Activated CD4-positive, alpha-beta T cell treated with anti-CD3 and anti-CD28 coated beads, Interleukin-2, amount 50 U/mL, for 16 hours (primary cell): Measurements from ENCODE around the gene SDK1.
"Not testable (repeated sequence)": the region's sequence is repeated elsewhere in the genome, so short reads cannot be mapped to it uniquely, and the experiment has no call there.

ENCODE experiments used
- DNase-seq: peaks from one replicate; pipeline ENCODE4 v3.0.0-alpha.2; 2020

SDK1 gene

DNA sequence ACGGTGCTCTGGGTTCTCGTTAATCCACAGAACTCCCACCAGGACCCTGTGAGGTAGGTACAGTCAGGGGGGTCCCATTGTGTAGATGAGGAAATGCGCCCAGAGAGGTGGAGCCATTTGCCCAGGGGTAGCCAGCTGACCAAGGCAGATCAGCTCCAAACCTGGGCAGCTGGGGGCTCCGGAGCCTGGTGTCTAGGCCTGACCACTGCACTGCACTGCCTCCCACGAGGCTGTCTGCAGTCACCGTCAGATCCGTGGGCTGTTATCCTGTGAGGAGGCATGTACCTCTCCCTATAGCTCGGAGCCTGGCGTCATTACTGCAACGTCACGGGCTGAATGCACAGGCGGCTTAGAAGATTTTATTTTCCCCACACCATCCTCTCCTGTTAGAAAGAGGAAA lies 969.2 kb downstream of the SDK1 start:
- no peak for DNase-seq

- DNase-seq = no peak
Observed at GRCh38 chr7:4270941-4271715, 970.1 kb downstream of the SDK1 start.

GRCh38 chr7:4271716-4272015 lies 970.6 kb downstream of the SDK1 start:
- DNase-seq = no peak

GRCh38 chr7:4272141-4272540 lies 971.1 kb downstream of the SDK1 start:
- no peak for DNase-seq

DNA sequence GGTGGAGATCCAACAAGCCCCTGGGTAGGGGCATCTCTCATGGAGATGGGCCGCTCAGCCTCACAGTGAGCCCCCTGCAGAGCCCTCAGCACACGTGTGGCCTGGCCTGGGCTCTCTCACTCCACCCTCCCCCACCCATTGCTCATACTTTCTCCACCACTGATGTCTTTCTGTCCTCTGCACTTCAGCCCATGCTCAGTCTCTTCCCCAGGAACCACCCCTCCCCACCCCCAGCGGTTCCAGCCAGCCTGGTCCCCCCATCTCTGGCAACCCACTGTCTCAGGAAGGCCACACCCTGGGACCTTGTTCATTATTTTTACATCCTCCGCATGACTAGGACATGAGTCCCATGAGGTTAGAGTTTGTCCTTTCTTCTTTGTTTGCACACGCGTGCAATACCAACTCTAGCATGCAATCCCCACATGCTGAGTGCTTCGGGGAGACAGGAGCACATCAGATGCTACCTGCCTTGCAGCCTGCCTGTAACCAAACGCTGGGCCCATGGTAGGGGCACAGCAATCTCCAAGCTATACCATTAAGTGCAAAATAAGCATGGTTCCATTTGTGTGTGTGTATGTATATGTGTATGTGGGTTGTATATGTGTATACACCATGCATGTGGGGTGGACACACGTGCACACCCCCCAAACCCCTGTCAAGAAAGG lies 972.6 kb downstream of the SDK1 start:
- no peak for DNase-seq

DNA sequence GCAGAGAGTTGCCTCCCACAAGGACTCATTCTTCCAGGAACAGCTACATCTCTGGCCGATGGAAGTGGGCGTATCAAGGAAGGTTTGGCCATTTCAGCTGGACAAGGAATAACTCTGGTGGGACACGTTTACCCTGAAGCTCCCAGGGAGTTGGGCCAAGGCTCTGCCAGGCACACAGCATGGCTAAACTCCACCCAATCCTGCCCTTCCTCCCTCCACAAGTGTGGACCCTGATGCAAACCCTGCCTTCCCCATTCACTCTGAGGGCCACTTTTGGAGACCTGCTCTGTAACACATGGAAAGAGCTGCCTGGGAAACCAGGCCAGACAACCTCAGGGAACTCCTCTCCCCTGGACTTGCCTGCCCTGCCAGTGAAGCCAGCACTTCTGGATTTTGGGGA lies 973.2 kb downstream of the SDK1 start:
- no peak for DNase-seq

DNA sequence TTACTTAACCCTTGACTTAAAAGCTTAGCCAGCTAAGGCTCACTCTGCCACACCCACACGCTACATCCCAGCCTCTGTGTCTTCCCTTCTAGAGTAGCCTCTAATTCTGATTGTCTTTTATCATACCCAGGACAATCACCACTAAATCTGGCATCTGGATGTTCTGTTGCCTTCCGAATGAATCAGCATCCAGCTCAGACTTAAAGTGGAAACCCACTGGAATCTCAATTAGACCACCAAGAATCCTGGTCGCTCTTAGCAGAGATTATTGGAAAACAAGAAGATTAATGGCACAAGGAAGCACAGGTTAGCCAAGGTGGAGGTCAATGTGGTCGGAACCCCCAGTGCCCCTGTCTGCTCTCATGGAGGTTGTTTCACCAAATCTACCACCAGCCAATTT lies 976.9 kb downstream of the SDK1 start:
- DNase-seq = no peak

GRCh38 chr7:4279216-4279615 lies 978.2 kb downstream of the SDK1 start:
- no peak for DNase-seq

DNA sequence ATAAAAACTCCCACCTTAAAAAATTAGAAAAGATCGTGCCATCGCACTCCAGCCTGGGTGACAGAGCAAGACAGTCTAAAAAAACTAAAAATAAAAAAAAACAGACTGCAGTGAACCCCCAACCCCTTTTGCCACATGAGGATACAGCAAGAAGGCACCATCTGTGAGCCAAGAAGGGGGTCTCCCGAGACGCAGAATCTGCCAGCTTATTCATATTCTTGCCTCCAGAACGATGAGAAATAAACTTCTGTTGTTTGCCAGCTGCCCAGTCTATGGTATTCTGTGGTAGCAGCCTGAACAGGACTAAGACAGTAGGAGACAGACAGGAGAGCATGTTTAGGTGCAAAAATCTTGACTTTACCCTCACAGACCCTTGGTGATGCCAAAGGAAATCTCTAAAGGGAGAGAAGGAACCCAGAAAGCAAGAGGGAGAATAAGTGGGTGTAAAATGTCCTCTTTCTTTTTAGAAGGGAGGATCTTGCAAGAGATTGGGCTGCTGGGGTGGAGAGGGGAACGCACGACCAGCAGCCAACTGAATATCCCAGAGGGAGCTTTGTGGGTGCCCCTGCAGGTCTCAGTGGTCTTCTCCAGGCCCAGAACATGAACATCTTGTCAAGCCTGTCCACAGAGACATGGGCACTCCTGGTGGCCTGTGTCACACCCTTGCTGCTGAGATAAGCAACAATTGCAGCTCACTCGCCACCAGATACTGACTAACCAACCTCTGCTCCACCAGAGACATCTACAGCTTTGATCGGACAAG lies 980.4 kb downstream of the SDK1 start:
- no peak for DNase-seq

DNA sequence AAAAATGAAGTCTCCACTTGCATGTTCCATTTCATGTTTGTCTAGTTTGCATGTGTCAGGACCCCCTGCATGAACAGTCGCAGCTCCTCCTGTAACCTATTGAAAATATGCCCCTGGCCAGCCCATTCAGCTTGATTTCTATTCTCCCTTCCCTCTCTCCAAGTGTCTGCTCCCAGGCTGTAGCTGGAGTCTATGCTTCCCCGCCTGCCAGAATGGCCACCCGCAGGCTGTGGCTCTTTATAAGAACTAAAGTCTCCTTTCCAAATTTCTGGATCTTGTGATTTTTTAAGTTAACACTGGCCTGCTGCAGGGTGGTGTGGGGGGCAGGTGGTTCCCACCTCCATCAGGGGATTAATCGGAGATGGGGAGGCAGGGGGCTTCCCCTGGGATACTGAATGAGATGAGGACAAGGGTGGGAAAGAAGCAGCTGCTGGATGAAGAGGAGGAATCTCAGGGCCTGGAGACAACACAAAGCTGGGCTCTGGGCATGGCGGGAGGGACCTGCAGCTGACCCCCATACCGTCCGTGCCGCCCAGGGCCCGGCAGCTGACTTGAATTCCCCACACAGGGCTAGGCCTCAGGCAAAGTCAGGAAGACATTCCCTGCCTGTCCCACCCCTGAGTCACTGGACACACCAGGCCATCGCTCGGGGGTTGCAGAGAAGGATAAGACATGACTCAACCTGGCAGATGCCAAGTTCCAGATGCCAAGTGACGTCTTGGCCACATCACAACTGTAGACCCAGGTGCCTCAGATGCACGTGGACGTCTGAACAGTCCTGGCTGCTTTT lies 981.6 kb downstream of the SDK1 start:
- DNase-seq = no peak

GRCh38 chr7:4286351-4286750 lies 985.3 kb downstream of the SDK1 start:
- no peak for DNase-seq

DNA sequence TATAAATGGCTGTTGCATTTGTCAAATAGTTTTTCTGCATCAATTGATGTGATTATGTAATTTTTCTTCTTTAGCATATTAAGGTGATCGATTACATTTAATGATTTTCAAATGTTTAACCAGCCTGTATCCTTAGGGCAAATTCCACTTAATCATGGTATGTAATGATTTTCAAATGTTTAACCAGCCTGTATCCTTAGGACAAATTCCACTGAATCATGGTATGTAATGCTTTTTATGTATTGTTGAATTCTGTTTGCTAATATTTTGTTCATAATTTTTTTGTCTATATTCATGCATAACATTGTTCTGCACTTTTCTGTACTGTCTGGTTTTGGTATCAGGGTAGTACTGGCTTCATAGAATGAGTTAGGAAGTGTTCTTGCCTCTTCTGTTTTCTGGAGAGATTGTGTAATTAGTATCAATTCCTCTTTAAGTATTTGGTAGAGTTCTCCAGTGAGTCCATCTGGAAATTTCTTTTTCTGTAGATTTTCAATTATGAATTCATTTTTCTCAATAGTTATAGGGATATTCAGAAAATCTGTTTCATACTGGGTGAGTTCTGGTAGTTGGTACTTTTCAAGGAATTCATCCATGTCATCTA lies 987.8 kb downstream of the SDK1 start:
- DNase-seq = no peak

DNA sequence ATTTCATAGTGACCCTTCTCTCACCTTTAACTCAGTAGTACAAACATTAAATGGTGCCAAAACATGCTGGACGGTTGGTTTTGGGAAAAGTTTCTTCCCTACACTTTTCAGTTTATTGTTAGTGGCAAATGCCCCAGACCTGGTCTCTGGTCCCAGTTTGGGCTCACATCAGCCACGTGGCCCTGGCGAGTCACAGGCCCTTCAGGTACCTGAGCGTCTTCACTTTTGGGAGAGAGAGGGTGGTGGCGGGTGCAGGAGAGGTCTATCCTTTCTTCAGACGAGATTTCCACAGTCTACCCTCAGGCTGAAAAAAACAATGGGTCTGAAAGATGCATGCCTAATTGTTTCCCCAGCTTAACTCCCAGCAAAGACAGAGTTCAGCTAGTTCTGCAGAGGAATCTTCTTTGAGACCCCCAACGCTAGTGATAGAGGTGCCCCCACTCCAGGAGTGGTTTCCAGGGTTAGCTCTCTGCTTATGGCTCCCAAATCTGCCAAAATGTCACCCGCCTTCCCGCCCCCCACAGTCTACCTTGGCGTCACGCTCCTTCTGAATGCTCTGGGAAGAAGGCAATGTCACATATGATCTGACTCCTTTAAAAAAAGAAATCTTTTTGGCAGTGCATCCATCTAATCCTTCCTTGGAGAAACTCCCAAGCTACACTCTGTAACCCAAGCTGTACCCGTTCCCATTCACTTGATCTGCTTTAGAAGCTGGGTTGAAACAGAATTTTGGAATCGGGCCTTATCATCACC lies 996.3 kb downstream of the SDK1 start:
- DNase-seq = no peak

DNA sequence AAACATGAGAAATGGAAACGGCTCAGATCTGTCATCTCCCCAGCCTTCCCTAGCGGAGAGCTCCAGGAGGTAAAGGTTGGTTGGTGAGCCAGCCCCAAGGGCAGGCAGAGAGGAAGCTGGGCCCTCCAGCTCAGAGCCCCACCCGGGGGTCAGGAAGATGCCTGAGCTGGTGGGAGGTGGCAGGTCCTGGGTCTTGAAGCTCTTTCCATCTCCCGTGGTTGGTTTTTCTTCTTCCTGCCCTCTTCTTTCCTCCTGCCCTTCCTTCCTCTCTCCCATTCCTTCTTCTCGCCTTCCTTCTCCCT lies 996.8 kb downstream of the SDK1 start:
- DNase-seq = no peak

DNA sequence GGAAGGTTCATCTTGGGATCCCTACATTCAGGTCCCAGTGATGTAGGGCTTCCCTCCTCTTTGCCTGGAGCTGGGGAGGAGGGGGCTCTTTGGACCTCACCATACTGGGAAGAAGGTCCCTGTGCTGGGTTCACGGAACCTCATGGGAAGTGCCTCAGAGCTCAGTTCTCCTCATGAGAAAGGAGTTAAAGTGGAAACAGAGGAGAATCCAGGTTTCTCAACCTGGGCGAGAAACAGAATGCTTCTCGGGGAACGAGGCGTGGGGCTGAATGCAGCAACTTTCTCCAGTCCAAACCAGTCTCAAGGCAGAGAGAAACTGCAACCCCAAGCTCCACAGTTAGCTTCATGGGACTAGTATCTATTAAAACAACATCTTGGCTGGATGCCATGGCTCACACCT lies 998.4 kb downstream of the SDK1 start:
- DNase-seq = no peak

DNA sequence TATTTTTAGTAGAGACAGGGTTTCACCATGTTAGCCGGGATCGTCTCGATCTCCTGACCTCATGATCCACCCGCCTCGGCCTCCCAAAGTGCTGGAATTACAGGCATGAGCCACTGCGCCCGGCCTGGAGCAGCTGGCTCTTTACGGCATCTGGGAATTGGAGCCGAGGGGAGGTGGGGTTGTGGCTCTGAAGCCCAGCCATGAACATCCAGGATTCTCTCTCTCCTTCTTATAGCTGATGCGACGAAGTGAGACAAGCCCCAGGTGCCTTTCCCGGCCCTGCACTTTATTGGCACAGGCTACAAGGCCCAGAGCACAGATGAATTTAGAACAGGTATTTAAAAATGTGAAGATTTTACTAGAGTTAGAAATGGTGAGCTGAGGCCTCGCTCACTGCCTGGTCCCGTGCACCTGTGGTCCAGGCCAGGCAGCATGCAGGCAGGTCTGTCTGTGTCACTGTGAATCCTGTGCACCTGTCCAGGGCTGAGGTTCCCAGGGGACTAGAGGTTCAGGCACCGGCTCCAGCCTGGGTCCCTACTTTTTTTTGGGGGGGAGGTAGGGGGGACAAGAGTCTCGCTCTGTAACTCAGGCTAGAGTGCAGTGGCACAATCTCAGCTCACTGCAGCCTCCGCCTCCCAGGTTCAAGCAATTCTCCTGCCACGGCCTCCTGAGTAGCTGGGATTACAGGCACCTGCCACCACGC lies 1001.3 kb downstream of the SDK1 start:
- no peak for DNase-seq

DNA sequence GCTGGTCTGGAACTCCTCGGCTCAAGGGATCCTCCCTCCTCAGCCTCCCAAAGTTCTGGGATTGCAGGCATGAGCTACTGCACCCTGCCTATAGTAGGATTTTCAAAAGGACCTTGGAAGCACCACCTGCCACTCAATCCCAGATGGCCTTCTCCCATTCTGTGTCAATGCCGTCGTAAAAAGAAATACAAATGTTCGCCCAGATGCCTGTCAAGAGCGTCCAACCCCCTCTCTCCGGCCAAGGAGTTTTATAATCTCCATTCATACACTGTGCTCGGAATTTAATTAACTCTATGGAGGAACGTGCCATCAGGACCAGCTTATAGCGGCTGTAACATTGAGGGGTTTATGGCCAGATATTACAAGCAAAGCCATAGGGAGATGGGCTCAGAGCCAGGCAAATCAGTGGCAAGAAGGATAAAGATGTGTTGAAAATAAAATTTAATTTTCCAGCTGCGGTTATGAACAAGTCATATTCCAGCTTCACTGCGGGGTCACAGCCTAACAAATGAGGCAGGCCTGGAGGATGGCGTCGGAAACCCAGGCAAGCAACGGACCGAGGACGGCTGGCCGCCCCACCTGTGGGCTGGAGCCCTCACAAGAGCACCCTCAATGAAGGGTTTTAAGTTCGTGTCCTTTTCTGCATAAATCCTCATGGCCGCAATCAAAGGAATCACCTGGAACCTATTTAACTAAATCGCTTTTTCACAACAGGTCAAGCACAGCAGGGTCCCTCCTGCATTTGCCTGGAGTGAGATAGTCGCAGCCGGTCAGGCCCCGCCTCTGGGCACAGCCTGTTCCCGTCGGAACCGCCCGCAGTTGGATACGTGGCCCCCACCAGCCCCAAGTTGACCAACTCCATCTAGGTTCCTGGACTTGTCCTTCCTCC lies 1006.5 kb downstream of the SDK1 start:
- DNase-seq = no peak

GRCh38 chr7:4308205-4308590 lies 1007.1 kb downstream of the SDK1 start:
- DNase-seq = no peak

DNA sequence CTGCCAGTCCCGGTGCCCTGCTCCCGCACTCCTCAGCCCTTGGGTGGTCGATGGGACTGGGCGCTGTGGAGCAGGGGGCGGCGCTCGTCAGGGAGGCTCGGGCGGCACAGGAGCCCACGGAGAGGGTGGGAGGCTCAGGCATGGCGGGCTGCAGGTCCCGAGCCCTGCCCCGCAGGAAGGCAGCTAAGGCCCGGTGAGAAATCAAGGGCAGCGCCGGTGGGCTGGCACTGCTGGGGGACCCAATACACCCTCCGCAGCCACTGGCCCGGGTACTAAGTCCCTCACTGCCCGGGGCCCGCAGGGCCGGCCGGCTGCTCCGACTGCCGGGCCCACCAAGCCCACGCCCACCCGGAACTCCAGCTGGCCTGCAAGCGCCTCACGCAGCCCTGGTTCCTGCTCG lies 1012.9 kb downstream of the SDK1 start:
- DNase-seq = not testable (repeated sequence)

DNA sequence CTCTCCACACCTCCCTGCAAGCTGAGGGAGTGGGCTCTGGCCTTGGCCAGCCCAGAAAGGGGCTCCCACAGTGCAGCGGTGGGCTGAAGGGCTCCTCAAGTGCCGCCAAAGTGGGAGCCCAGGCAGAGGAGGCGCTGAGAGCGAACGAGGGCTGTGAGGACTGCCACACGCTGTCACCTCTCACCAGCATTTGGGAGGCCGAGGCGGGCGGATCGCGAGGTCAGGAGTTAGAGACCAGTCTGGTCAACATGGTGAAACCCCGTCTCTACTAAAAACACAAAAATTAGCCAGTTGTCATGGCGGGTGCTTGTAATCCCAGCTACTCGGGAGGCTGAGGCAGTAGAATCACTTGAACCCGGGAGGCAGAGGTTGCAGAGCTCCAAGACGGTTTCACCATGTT lies 1013.3 kb downstream of the SDK1 start:
- not testable (repeated sequence) for DNase-seq
